Psoas muscle (tissue), 8 donors: Measurements from ENCODE around the gene GRIK1. TPM values are rescaled to one million over a fixed set of nuclear protein-coding genes. Genes with fewer than 3 reads are reported as not detected.

Source experiments
- ATAC-seq, 4 donors: fragments of 200-7000 bp; cut with Tn5 transposase; one replicate each; pipeline ENCODE4 v1.9.1; 2020; ENCODE audit warnings: moderate library complexity in 3 of 4, mild to moderate bottlenecking in 2 of 4
- DNase-seq, 2 donors: peaks; one replicate each; pipeline ENCODE4 v3.0.0-alpha.2; 2020
- H3K27ac ChIP-seq: fragments of 200-600 bp; one replicate; pipeline ENCODE4 v1.8.0; 2022
- H3K27me3 ChIP-seq, 3 donors: fragments of 200-600 bp in 1 of 3; one replicate each; pipeline versions ENCODE4 v1.6.1 to v1.8.0; 2013 to 2022; ENCODE audit warnings: low read length in 2 of 3, mild to moderate bottlenecking in 2 of 3, moderate library complexity in 1 of 3; ENCODE audit not compliant: insufficient read depth in 3 of 3
- H3K36me3 ChIP-seq, 2 donors: fragments of 200-600 bp in 1 of 2; one replicate each; pipeline versions ENCODE4 v1.6.1 to v1.8.0; 2013 to 2022; ENCODE audit warnings: low read depth in 1 of 2, mild to moderate bottlenecking in 1 of 2, moderate library complexity in 1 of 2; ENCODE audit not compliant: insufficient read depth in 1 of 2
- H3K4me1 ChIP-seq: fragments of 200-600 bp; one replicate; pipeline ENCODE4 v1.8.0; 2022
- H3K4me3 ChIP-seq: fragments of 200-600 bp; one replicate; pipeline ENCODE4 v1.8.0; 2022; ENCODE audit warnings: mild to moderate bottlenecking
- H3K9me3 ChIP-seq: fragments of 200-600 bp; one replicate; pipeline ENCODE4 v1.8.0; 2022
- CTCF ChIP-seq: fragments of 200-600 bp; IDR thresholded peaks from one replicate; pipeline ENCODE4 v1.8.0; 2022; ENCODE audit warnings: antibody characterized with exemption
- WGBS, 3 donors: extraction: QIAGEN DNeasy Blood & Tissue Kit; methylation state at CpG; one replicate each; pipeline versions ENCODE4 v1.1.6 to v1.1.7; 2013; 5-methylcytosine and 5-hydroxymethylcytosine counted together
- intact Hi-C, 2 donors: fragments of 100-400 bp; cut with DNase I; formaldehyde crosslinking; loops; one replicate each; pipeline versions ENCODE4 v1.11.0 to v1.14.2; 2022
- polyA plus RNA-seq, 3 donors: library from polyadenylated mRNA; stranded (reverse); fragments of 200-250 nt; gene quantifications; one replicate each; pipeline ENCODE4 v1.2.3, GENCODE V29; 2013
- total RNA-seq, 4 donors: library from RNA; stranded (reverse); fragmentation: NEBNext Ultra II Directional in 2 of 4; extraction: Animal tissue kit (Norgen Biotek cat#: 25700) in 2 of 4; gene quantifications; one replicate each; pipeline versions ENCODE4 v1.2.1 to v1.2.4, GENCODE V29; 2021 to 2023
- donor health status: healthy with polysubstance abuse.
- donor health status: DM: no; HTN: no; CAD: no; lungs with moderate emphysema.
- donor health status: Bipolar disorder and iron deficiency.
- donor health status: healthy.
- donor health status: DM: yes; HTN: yes; CAD: no.
- donor health status: DM: no; HTN: no; CAD: no.
- donor health status: DM: no; HTN: no; CAD: no.
- donor health status: DM: yes; HTN: yes; CAD: no.

GRIK1 gene
- total and polyA plus RNA-seq, 7 donors = 0.01 to 0.04 TPM; not detected in 5

- no peak for TF ChIP-seq CTCF
- no peak for DNase-seq
- 89 to 93% (median 92%) methylated on average over 5 of the region's 5 CpGs for WGBS, 3 donors
These were observed 238.1 kb downstream of the GRIK1 start for GRCh38 chr21:29701676-29702075.

GRCh38 chr21:29697555-29698193 is 242.1 kb downstream of the GRIK1 start:
- H3K27ac ChIP-seq = no peak overlapping the region
- no peak overlapping the region for H3K4me3 ChIP-seq
- H3K9me3 ChIP-seq = no peaks in the 10 kb centered on the region
- TF ChIP-seq CTCF = no peak
- H3K27me3 ChIP-seq = no peaks in the 10 kb centered on the region
- no peaks in the 10 kb centered on the region for H3K4me1 ChIP-seq
- 51 to 59% (median 54%) methylated on average over 7 of the region's 7 CpGs for WGBS, 3 donors
- ATAC-seq (no peak), DNase-seq (no peak)
- intact Hi-C loops = no loop called here
- no peaks in the 10 kb centered on the region for H3K36me3 ChIP-seq

More at GRCh38 chr21:29701676-29702075, 238.1 kb downstream of the GRIK1 start:
- intact Hi-C loops = no loop called here
- Histone ChIP-seq H3K4me3 (no peak overlapping the region), H3K36me3 (no peaks in the 10 kb centered on the region), H3K27ac (no peak overlapping the region), H3K27me3 (no peaks in the 10 kb centered on the region), H3K4me1 (no peaks in the 10 kb centered on the region), H3K9me3 (no peaks in the 10 kb centered on the region)
- no peak for ATAC-seq

GRCh38 chr21:29696937-29697336 is 242.9 kb downstream of the GRIK1 start:
- TF ChIP-seq CTCF = no peak
- ATAC-seq (no peak), DNase-seq (no peak)
- Histone ChIP-seq H3K27ac (no peak overlapping the region), H3K4me1 (no peaks in the 10 kb centered on the region), H3K27me3 (no peaks in the 10 kb centered on the region), H3K36me3 (no peaks in the 10 kb centered on the region), H3K9me3 (no peaks in the 10 kb centered on the region), H3K4me3 (no peak overlapping the region)
- intact Hi-C loops = no loop called here
- 91 to 97% (median 94%) methylated on average over 1 of the region's 1 CpG for WGBS, 3 donors

- DNase-seq (no peak), ATAC-seq (no peak)
- Histone ChIP-seq H3K36me3 (no peaks in the 10 kb centered on the region), H3K9me3 (no peaks in the 10 kb centered on the region), H3K4me1 (no peaks in the 10 kb centered on the region), H3K4me3 (no peak overlapping the region), H3K27ac (no peak overlapping the region), H3K27me3 (no peaks in the 10 kb centered on the region)
- no peak for TF ChIP-seq CTCF
- WGBS, 3 donors = 77 to 91% (median 79%) methylated on average over 5 of the region's 5 CpGs
- intact Hi-C loops = no loop called here
These were observed 247.9 kb downstream of the GRIK1 start for GRCh38 chr21:29691616-29692491.
